SU-DHL-6 (cell line): ENCODE results near the gene FAM83G.

Source experiments
- H2AFZ ChIP-seq: fragments of 200-600 bp; sonication (generic); 2 replicates; pipeline ENCODE4 v1.6.1; 2014; ENCODE audit warnings: low read depth, mild to moderate bottlenecking, moderate library complexity, mixed read lengths, antibody characterized with exemption, low read length; ENCODE audit not compliant: severe bottlenecking
- H3F3A ChIP-seq: fragments of 200-600 bp; shearing (Covaris generic); 2 replicates; pipeline ENCODE4 v1.6.0; 2016; ENCODE audit warnings: antibody characterized with exemption, mild to moderate bottlenecking; ENCODE audit not compliant: insufficient read depth
- H3K27ac ChIP-seq: fragments of 200-600 bp; sonication (generic); 2 replicates; pipeline ENCODE4 v1.5.1; 2016; ENCODE audit warnings: low read depth, mild to moderate bottlenecking, low read length, moderate library complexity, mixed read lengths
- H3K27me3 ChIP-seq: fragments of 200-600 bp; sonication (generic), shearing (Covaris generic); 2 replicates; pipeline ENCODE4 v1.6.0; 2014; ENCODE audit warnings: mild to moderate bottlenecking, low read length
- H3K36me3 ChIP-seq: fragments of 200-600 bp; sonication (generic); 2 replicates; pipeline ENCODE4 v1.6.1; 2014; ENCODE audit warnings: mild to moderate bottlenecking, low read length, mixed read lengths
- H3K4me2 ChIP-seq: fragments of 300-600, 200-600 bp; shearing (Covaris generic), sonication (generic); 2 replicates; pipeline ENCODE4 v1.6.0; 2014; ENCODE audit warnings: low read length, low read depth, mild to moderate bottlenecking; ENCODE audit not compliant: poor library complexity, severe bottlenecking
- H3K4me3 ChIP-seq: fragments of 200-600 bp; sonication (generic); 2 replicates; pipeline ENCODE4 v1.5.1; 2014; ENCODE audit warnings: antibody characterized with exemption, low read length, mild to moderate bottlenecking, mixed read lengths; ENCODE audit not compliant: insufficient read depth, poor library complexity, severe bottlenecking
- H3K79me2 ChIP-seq: fragments of 200-600 bp; sonication (generic); 2 replicates; pipeline ENCODE4 v1.6.1; 2014; ENCODE audit warnings: mild to moderate bottlenecking, low read length, moderate library complexity; ENCODE audit not compliant: insufficient read depth
- H3K9ac ChIP-seq: fragments of 200-600 bp; sonication (generic); 2 replicates; pipeline ENCODE4 v1.7.0; 2014; ENCODE audit warnings: mild to moderate bottlenecking, low read length
- H3K9me2 ChIP-seq: fragments of 200-600 bp; sonication (generic); replicated peaks from 2 replicates; pipeline ENCODE4 v1.6.1; 2014; ENCODE audit warnings: low read length; ENCODE audit not compliant: insufficient read depth
- H3K9me3 ChIP-seq: fragments of 200-600 bp; sonication (generic); 2 replicates; pipeline ENCODE4 v1.6.1; 2014; ENCODE audit warnings: low read length, mixed read lengths; ENCODE audit not compliant: insufficient read depth
- H4K20me1 ChIP-seq: fragments of 200-600 bp; sonication (generic); 2 replicates; pipeline ENCODE4 v1.6.1; 2014; ENCODE audit warnings: low read depth, mild to moderate bottlenecking, antibody characterized with exemption, low read length, moderate library complexity, mixed read lengths
- CTCF ChIP-seq: fragments of 200-600 bp; sonication (generic); IDR thresholded peaks from one replicate; pipeline ENCODE4 v1.5.1; 2017; ENCODE audit warnings: antibody characterized with exemption, mild to moderate bottlenecking, low read length, moderate library complexity; ENCODE audit not compliant: insufficient read depth, poor library complexity, severe bottlenecking
- EZH2phosphoT487 ChIP-seq: fragments of 200-600 bp; sonication (generic), shearing (Covaris generic); conservative IDR thresholded peaks from 2 replicates; pipeline ENCODE4 v1.6.1; 2018; ENCODE audit warnings: mild to moderate bottlenecking, antibody characterized with exemption, low read length, moderate library complexity, mixed read lengths

The FAM83G gene

GRCh38 chr17:19023209-19023999, 18.8 kb upstream of the FAM83G start:
- H3K36me3 ChIP-seq: no peaks in the 10 kb centered on the region
- H3K4me2 ChIP-seq: no peak overlapping the region
- H4K20me1 ChIP-seq: no peaks in the 10 kb centered on the region
- no peaks in the 10 kb centered on the region for H3K9me2 ChIP-seq
- peaks cover 29% of the 10 kb centered on the region for H3F3A ChIP-seq
- no peak overlapping the region for H3K9ac ChIP-seq
- H3K79me2 ChIP-seq: no peaks in the 10 kb centered on the region
- H3K27me3 ChIP-seq: no peaks in the 10 kb centered on the region
- no peak overlapping the region for H2AFZ ChIP-seq
- TF ChIP-seq EZH2phosphoT487 (no peak), CTCF (no peak)
- H3K27ac ChIP-seq: no peak overlapping the region
- no peak overlapping the region for H3K4me3 ChIP-seq
- H3K9me3 ChIP-seq: no peaks in the 10 kb centered on the region

GRCh38 chr17:19022747-19023146, 18.2 kb upstream of the FAM83G start:
- Histone ChIP-seq H3K4me2 (no peak overlapping the region), H3F3A (peaks cover 29% of the 10 kb centered on the region)

DNA sequence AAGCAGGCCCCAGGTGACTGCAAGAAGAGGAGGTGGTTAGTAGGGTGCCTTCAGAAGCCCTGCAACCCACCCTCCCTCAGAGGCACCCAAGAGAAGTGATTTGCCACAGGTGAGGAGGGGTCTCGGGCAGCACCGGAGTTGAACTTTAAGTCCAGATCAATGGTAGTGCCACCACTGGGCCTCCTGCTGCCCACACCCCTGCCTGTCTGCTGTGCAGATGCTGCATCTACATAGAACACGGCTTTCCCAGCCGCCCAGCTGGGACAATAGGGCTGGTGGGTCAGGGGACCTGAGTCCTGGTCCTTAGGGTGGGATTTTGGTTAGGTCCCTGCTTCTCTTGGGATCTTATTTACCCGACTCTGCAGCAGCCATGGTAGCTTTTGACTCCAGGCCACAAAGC, 17.6 kb upstream of the FAM83G start:
- no peaks in the 10 kb centered on the region for H3K36me3 ChIP-seq
- TF ChIP-seq EZH2phosphoT487 (no peak), CTCF (no peak)
- H4K20me1 ChIP-seq: no peaks in the 10 kb centered on the region
- peaks cover 29% of the 10 kb centered on the region for H3F3A ChIP-seq
- H2AFZ ChIP-seq: no peak overlapping the region
- no peaks in the 10 kb centered on the region for H3K9me3 ChIP-seq
- H3K27me3 ChIP-seq: no peaks in the 10 kb centered on the region
- H3K9ac ChIP-seq: no peak overlapping the region
- no peak overlapping the region for H3K4me3 ChIP-seq
- H3K4me2 ChIP-seq: no peak overlapping the region
- no peak overlapping the region for H3K27ac ChIP-seq
- no peaks in the 10 kb centered on the region for H3K79me2 ChIP-seq
- no peaks in the 10 kb centered on the region for H3K9me2 ChIP-seq

More at GRCh38 chr17:19022747-19023146, 18.2 kb upstream of the FAM83G start:
- Histone ChIP-seq H3K79me2 (no peaks in the 10 kb centered on the region), H3K27ac (no peak overlapping the region), H3K9me2 (no peaks in the 10 kb centered on the region), H3K36me3 (no peaks in the 10 kb centered on the region), H3K9ac (no peak overlapping the region), H3K27me3 (no peaks in the 10 kb centered on the region), H3K9me3 (no peaks in the 10 kb centered on the region), H3K4me3 (no peak overlapping the region), H4K20me1 (no peaks in the 10 kb centered on the region), H2AFZ (no peak overlapping the region)
- no peak for TF ChIP-seq CTCF
- no peak for TF ChIP-seq EZH2phosphoT487
